ENCODE measurements around the gene STX3.
A peak's percentile ranks its signal among the peaks of the same experiment; 100 is the strongest.

STX3 gene

DNA sequence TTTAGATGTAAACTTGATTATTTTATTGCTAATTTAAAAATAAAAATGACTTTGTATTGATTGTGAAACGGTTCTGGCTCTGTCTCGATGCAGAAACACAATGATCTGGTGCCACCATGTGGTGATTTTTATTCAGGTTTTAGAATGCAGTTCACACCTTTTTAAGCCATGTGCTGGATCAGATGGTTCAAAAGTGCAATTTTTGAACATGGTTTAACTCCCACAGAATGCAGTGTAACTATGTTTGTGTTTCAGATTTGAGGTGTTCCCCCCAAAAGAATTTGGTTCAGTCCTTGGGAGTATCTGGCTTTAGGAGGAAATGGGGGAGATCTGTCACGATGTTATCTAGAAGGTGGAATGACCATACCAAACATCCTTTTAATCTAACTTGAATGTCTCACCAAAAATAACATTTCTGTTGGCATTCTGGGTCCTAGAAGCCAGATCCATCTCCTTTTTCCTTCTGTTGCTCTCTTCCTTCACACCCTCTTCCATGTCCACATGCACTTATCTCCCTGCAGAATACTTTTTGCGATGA lies 47.5 kb downstream of the STX3 start:
- Histone ChIP-seq H3K27ac (ENCODE audit: low read length) (no peak overlapping the region), H3K4me3 (ENCODE audit: low read length) (no peak overlapping the region), H3K4me2 (ENCODE audit: low read length) (no peak overlapping the region), H3K9ac (ENCODE audit: low read length) (no peak overlapping the region), H3K4me1 (ENCODE audit: low read length) (no peaks in the 10 kb centered on the region), H3K79me2 (ENCODE audit: low read length) (no peaks in the 10 kb centered on the region), H3K9me3 (ENCODE audit: insufficient read depth, low read length) (no peaks in the 10 kb centered on the region), H3K36me3 (replicated peaks; ENCODE audit: low read depth, low read length) (peaks cover 21% of the 10 kb centered on the region), H4K20me1 (ENCODE audit: insufficient read depth, low read length) (no peaks in the 10 kb centered on the region), H2AFZ (ENCODE audit: low read depth, low read length) (no peak overlapping the region), H3K27me3 (ENCODE audit: low read depth, low read length) (no peaks in the 10 kb centered on the region)
- TF ChIP-seq EZH2phosphoT487 (IDR thresholded peaks at IDR 0.05; ENCODE audit: low read depth) (no peak), CTCF (IDR thresholded peaks at IDR 0.05; ENCODE audit: low read depth, low read length) (peak; percentile 85)

GRCh38 chr11:59804061-59804460 lies 48.9 kb downstream of the STX3 start:
- no peaks in the 10 kb centered on the region for H3K9me3 ChIP-seq (ENCODE audit: insufficient read depth, low read length)
- H3K4me1 ChIP-seq (ENCODE audit: low read length) = no peaks in the 10 kb centered on the region
- no peak overlapping the region for H3K9ac ChIP-seq (ENCODE audit: low read length)
- H3K4me2 ChIP-seq (ENCODE audit: low read length) = no peak overlapping the region
- TF ChIP-seq CTCF (IDR thresholded peaks at IDR 0.05; ENCODE audit: low read depth, low read length) (no peak), EZH2phosphoT487 (IDR thresholded peaks at IDR 0.05; ENCODE audit: low read depth) (no peak)
- H3K36me3 ChIP-seq (replicated peaks; ENCODE audit: low read depth, low read length) = peaks cover 21% of the 10 kb centered on the region
- no peak overlapping the region for H3K4me3 ChIP-seq (ENCODE audit: low read length)
- no peak overlapping the region for H2AFZ ChIP-seq (ENCODE audit: low read depth, low read length)
- H3K27ac ChIP-seq (ENCODE audit: low read length) = no peak overlapping the region
- no peaks in the 10 kb centered on the region for H3K79me2 ChIP-seq (ENCODE audit: low read length)
- no peaks in the 10 kb centered on the region for H4K20me1 ChIP-seq (ENCODE audit: insufficient read depth, low read length)
- no peaks in the 10 kb centered on the region for H3K27me3 ChIP-seq (ENCODE audit: low read depth, low read length)

DNA sequence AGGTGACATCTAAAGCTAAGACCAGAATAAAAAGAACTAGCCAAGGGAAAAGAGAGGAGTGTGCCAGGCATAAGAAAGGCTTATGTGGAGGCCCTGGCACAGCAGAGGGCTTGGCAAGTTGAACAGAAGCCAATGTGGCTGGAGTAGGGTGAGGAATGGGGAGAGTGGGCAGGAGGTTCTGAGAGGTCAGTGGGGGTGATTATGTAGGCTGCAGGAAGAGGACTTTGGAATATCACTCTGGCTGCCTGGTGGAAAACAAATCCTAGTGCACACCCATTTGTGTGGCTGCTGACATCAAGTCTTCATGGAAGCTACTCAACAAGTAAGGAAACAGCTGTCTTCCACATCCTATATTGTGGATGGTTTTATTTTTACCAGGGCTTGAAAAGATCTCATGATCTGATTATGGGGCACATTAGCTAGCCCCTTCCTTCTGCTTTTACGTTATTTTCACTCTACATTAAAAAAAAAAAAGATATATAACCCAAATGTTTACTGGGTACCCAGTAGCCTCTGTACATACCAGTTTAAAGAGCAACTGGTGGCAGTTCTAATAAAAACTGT lies 52.0 kb downstream of the STX3 start:
- TF ChIP-seq CTCF (IDR thresholded peaks at IDR 0.05; ENCODE audit: low read depth, low read length) (no peak), EZH2phosphoT487 (IDR thresholded peaks at IDR 0.05; ENCODE audit: low read depth) (no peak)
- H4K20me1 ChIP-seq (ENCODE audit: insufficient read depth, low read length) = no peaks in the 10 kb centered on the region
- H3K36me3 ChIP-seq (replicated peaks; ENCODE audit: low read depth, low read length) = peaks cover 21% of the 10 kb centered on the region
- H3K4me1 ChIP-seq (ENCODE audit: low read length) = peaks cover 9% of the 10 kb centered on the region
- H3K4me3 ChIP-seq (ENCODE audit: low read length) = no peak overlapping the region
- no peaks in the 10 kb centered on the region for H3K9me3 ChIP-seq (ENCODE audit: insufficient read depth, low read length)
- peaks cover 14% of the 10 kb centered on the region for H3K79me2 ChIP-seq (ENCODE audit: low read length)
- no peak overlapping the region for H2AFZ ChIP-seq (ENCODE audit: low read depth, low read length)
- H3K4me2 ChIP-seq (ENCODE audit: low read length) = no peak overlapping the region
- no peak overlapping the region for H3K27ac ChIP-seq (ENCODE audit: low read length)
- no peak overlapping the region for H3K9ac ChIP-seq (ENCODE audit: low read length)
- H3K27me3 ChIP-seq (ENCODE audit: low read depth, low read length) = no peaks in the 10 kb centered on the region

DNA sequence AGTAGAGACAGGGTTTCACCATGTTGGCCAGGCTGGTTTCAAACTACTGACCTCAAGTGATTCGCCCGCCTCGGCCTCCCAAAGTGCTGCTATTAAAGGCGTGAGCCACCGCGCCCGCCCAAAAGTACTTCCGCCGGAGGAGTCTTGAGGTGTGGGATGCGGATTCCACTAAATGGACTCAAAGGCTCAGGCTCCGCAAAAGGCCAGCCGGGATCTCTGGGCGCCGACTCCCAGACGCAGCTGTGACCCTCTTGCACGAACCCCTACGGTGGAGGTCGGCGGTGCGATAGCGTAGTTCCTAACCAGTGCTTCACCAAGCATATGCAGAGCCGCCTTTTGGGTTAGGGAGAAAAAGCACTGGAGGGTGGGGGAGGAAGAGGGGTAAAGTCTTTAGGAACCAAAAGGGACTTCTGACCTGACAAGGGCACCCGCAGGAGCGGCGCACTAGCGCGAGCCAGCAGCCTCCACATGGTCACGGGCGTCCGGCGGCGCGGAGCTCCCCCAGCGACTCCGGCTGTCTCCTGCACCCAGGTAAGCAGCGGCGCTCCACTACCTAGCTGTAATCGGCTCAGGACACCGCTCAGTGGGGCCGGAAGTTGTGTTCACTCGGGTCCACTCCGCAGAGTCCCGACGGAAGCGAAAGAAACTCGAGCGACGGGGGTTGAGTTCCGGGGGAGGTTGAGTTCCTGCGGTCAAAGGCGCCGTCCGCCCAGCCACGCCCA lies 55.2 kb downstream of the STX3 start, which contains the start of gene MRPL16:
Gene MRPL16, minus strand, starts transcription at position 590 of the 722 bp plus-strand sequence. Its CDS starts 120 bp downstream, at position 470.
- Histone ChIP-seq H3K36me3 (replicated peaks; ENCODE audit: low read depth, low read length) (peaks cover 13% of the 10 kb centered on the region), H3K9me3 (ENCODE audit: insufficient read depth, low read length) (no peaks in the 10 kb centered on the region), H3K4me3 (ENCODE audit: low read length) (peak within 1 kb of the TSS; percentile 96), H2AFZ (ENCODE audit: low read depth, low read length) (peak within 1 kb of the TSS; percentile 97), H4K20me1 (ENCODE audit: insufficient read depth, low read length) (no peaks in the 10 kb centered on the region), H3K4me1 (ENCODE audit: low read length) (peaks cover 9% of the 10 kb centered on the region), H3K27ac (ENCODE audit: low read length) (peak within 1 kb of the TSS; percentile 49), H3K79me2 (ENCODE audit: low read length) (peaks cover 14% of the 10 kb centered on the region), H3K27me3 (ENCODE audit: low read depth, low read length) (no peaks in the 10 kb centered on the region), H3K4me2 (ENCODE audit: low read length) (peak within 1 kb of the TSS; percentile 68), H3K9ac (ENCODE audit: low read length) (peak within 1 kb of the TSS; percentile 84)
- TF ChIP-seq CTCF (IDR thresholded peaks at IDR 0.05; ENCODE audit: low read depth, low read length) (0 out of 2 replicates have a peak, but pooled peaks have one; percentile 22), EZH2phosphoT487 (IDR thresholded peaks at IDR 0.05; ENCODE audit: low read depth) (no peak)

All from OCI-LY3 (cell line).